H9 (cell line): ENCODE measurements around the gene PTBP3. TPM values are rescaled to one million over a fixed set of nuclear protein-coding genes. Genes with fewer than 3 reads are reported as not detected.
A peak's percentile ranks its signal among the peaks of the same experiment; 100 is the strongest.

Source experiments
- DNase-seq: peaks from one replicate; pipeline ENCODE4 v3.0.0-alpha.2; 2017
- H2AFZ ChIP-seq: one replicate; pipeline ENCODE4 v1.6.1; 2013; ENCODE audit warnings: mild to moderate bottlenecking, low read length, control low read depth, moderate library complexity
- H2AK5ac ChIP-seq: 2 replicates; pipeline ENCODE4 v1.6.1; 2013; ENCODE audit warnings: low read length, control low read depth, mixed read lengths; ENCODE audit not compliant: insufficient read length
- H2BK120ac ChIP-seq: one replicate; pipeline ENCODE4 v1.6.1; 2013; ENCODE audit warnings: low read depth, mild to moderate bottlenecking, low read length, control low read depth, inconsistent platforms; ENCODE audit not compliant: poor library complexity, severe bottlenecking
- H2BK12ac ChIP-seq: 2 replicates; pipeline ENCODE4 v1.6.1; 2013; ENCODE audit warnings: low read length, control low read depth, mixed read lengths, low read depth; ENCODE audit not compliant: insufficient read length
- H2BK15ac ChIP-seq: 2 replicates; pipeline ENCODE4 v1.6.1; 2013; ENCODE audit warnings: low read depth, low read length, control low read depth
- H2BK20ac ChIP-seq: one replicate; pipeline ENCODE4 v1.6.1; 2013; ENCODE audit warnings: low read depth, mild to moderate bottlenecking, low read length, control low read depth, inconsistent platforms; ENCODE audit not compliant: poor library complexity, severe bottlenecking
- H2BK5ac ChIP-seq: 2 replicates; pipeline ENCODE4 v1.6.1; 2013; ENCODE audit warnings: low read length, control low read depth, mixed read lengths; ENCODE audit not compliant: insufficient read length
- H3K14ac ChIP-seq: 2 replicates; pipeline ENCODE4 v1.6.1; 2013; ENCODE audit warnings: low read length, control low read depth; ENCODE audit not compliant: insufficient read depth
- H3K18ac ChIP-seq: 2 replicates; pipeline ENCODE4 v1.6.1; 2013; ENCODE audit warnings: low read depth, mild to moderate bottlenecking, mixed read lengths, low read length, control low read depth; ENCODE audit not compliant: insufficient read length
- H3K23ac ChIP-seq: 2 replicates; pipeline ENCODE4 v1.6.1; 2013; ENCODE audit warnings: low read length, control low read depth, mixed read lengths, low read depth; ENCODE audit not compliant: insufficient read length
- H3K23me2 ChIP-seq: 2 replicates; pipeline ENCODE4 v1.6.1; 2013; ENCODE audit warnings: low read depth, mild to moderate bottlenecking, mixed read lengths, low read length, control low read depth; ENCODE audit not compliant: insufficient read length, poor library complexity, severe bottlenecking
- H3K27ac ChIP-seq: 2 replicates; pipeline ENCODE4 v1.5.1; 2013; ENCODE audit warnings: low read length, control low read depth, mixed read lengths, low read depth; ENCODE audit not compliant: insufficient read length
- H3K27me3 ChIP-seq: 2 replicates; pipeline ENCODE4 v1.6.1; 2013; ENCODE audit warnings: low read length, control low read depth, inconsistent platforms; ENCODE audit not compliant: insufficient read depth
- H3K4ac ChIP-seq: 2 replicates; pipeline ENCODE4 v1.6.1; 2013; ENCODE audit warnings: low read depth, mild to moderate bottlenecking, control low read depth, inconsistent platforms, low read length, moderate library complexity
- H3K4me1 ChIP-seq: 2 replicates; pipeline ENCODE4 v1.6.1; 2013; ENCODE audit warnings: low read length, control low read depth, inconsistent platforms; ENCODE audit not compliant: insufficient read depth
- H3K4me2 ChIP-seq: 2 replicates; pipeline ENCODE4 v1.6.1; 2013; ENCODE audit warnings: low read length, control low read depth, mixed read lengths; ENCODE audit not compliant: insufficient read length, insufficient read depth
- H3K56ac ChIP-seq: 2 replicates; pipeline ENCODE4 v1.6.1; 2013; ENCODE audit warnings: low read depth, mild to moderate bottlenecking, mixed read lengths, low read length, control low read depth; ENCODE audit not compliant: insufficient read length
- H3K79me1 ChIP-seq: 2 replicates; pipeline ENCODE4 v1.6.1; 2013; ENCODE audit warnings: low read depth, mild to moderate bottlenecking, moderate library complexity, low read length, control low read depth, inconsistent platforms; ENCODE audit not compliant: insufficient read depth, poor library complexity, severe bottlenecking
- H3K79me2 ChIP-seq: 2 replicates; pipeline ENCODE4 v1.6.1; 2013; ENCODE audit warnings: low read length, control low read depth, inconsistent platforms; ENCODE audit not compliant: insufficient read depth
- H3K9ac ChIP-seq: 2 replicates; pipeline ENCODE4 v1.6.1; 2013; ENCODE audit warnings: low read length, control low read depth, mixed read lengths; ENCODE audit not compliant: insufficient read length; ENCODE audit errors: extremely low read depth
- H3K9me3 ChIP-seq: one replicate; pipeline ENCODE4 v1.6.1; 2013; ENCODE audit warnings: low read depth, low read length, inconsistent platforms; ENCODE audit not compliant: control insufficient read depth
- H3T11ph ChIP-seq: one replicate; pipeline ENCODE4 v1.6.1; 2013; ENCODE audit warnings: mild to moderate bottlenecking, low read length, control low read depth, inconsistent platforms
- H4K20me1 ChIP-seq: one replicate; pipeline ENCODE4 v1.6.1; 2013; ENCODE audit not compliant: control insufficient read depth, insufficient read length, insufficient read depth
- H4K5ac ChIP-seq: 2 replicates; pipeline ENCODE4 v1.6.1; 2013; ENCODE audit warnings: low read depth, mild to moderate bottlenecking, mixed read lengths, low read length, control low read depth; ENCODE audit not compliant: insufficient read length
- H4K8ac ChIP-seq: replicated peaks from 2 replicates; pipeline ENCODE4 v1.6.1; 2013; ENCODE audit warnings: low read length, control low read depth, mixed read lengths, low read depth; ENCODE audit not compliant: insufficient read length
- H4K91ac ChIP-seq: 2 replicates; pipeline ENCODE4 v1.6.1; 2013; ENCODE audit warnings: low read depth, mild to moderate bottlenecking, moderate library complexity, mixed read lengths, low read length, control low read depth; ENCODE audit not compliant: insufficient read length
- H3K27ac Mint-ChIP-seq, 3 experiments: 2 replicates in 2 of 3; 3 replicates in 1 of 3; pipeline ENCODE4 v1.8.0; 2020 to 2021; ENCODE audit warnings: mixed read lengths in 3 of 3, mild to moderate bottlenecking in 1 of 3, moderate library complexity in 1 of 3
- H3K27me3 Mint-ChIP-seq: 2 replicates; pipeline ENCODE4 v1.8.0; 2021; ENCODE audit warnings: low read depth, mild to moderate bottlenecking, moderate library complexity, mixed read lengths
- H3K36me3 Mint-ChIP-seq, 3 experiments: 2 replicates in 2 of 3; 3 replicates in 1 of 3; pipeline ENCODE4 v1.8.0; 2020 to 2021; ENCODE audit warnings: low read depth in 3 of 3, mixed read lengths in 3 of 3; ENCODE audit not compliant: insufficient read depth in 1 of 3
- H3K4me1 Mint-ChIP-seq, 2 experiments: 2 replicates each; pipeline ENCODE4 v1.8.0; 2020; ENCODE audit warnings: mixed read lengths in 2 of 2
- H3K4me3 Mint-ChIP-seq, 2 experiments: 2 replicates in 1 of 2; 3 replicates in 1 of 2; pipeline ENCODE4 v1.8.0; 2020 to 2021; ENCODE audit warnings: mild to moderate bottlenecking in 2 of 2, mixed read lengths in 2 of 2, moderate library complexity in 1 of 2
- H3K9me3 Mint-ChIP-seq, 2 experiments: 2 replicates in 1 of 2; 3 replicates in 1 of 2; pipeline ENCODE4 v1.8.0; 2020; ENCODE audit warnings: mild to moderate bottlenecking in 2 of 2, mixed read lengths in 2 of 2, moderate library complexity in 1 of 2
- CTCF ChIP-seq: fragments of 200-600 bp; sonication (generic); conservative IDR thresholded peaks from 3 replicates; pipeline ENCODE4 v1.8.0; 2021; ENCODE audit warnings: antibody characterized with exemption, mild to moderate bottlenecking
- WGBS: extraction: QIAGEN DNeasy Blood & Tissue Kit; methylation state at CpG from one replicate; pipeline ENCODE4 v1.1.7; 2013; ENCODE audit warnings: missing lambda C conversion rate, low lambda C conversion rate, mixed read lengths; ENCODE audit not compliant: insufficient read length; ENCODE audit errors: extremely low coverage; 5-methylcytosine and 5-hydroxymethylcytosine counted together
- total RNA-seq: library from RNA; stranded (reverse); gene quantifications from 2 replicates; pipeline ENCODE4 v1.2.1, GENCODE V29; 2021

PTBP3 gene
- total RNA-seq, 1 experiment from 2014 or later = 89.5 TPM

- H3K23me2 ChIP-seq = no peaks in the 10 kb centered on the region
- no peak overlapping the region for H3K4ac ChIP-seq
- H3K14ac ChIP-seq = no peak overlapping the region
- H3K36me3 Mint-ChIP-seq = peaks cover 3 to 9% (median 4%) of the 10 kb centered on the region in 3 experiments; a peak in 4 of 7 replicates
- no peak overlapping the region for H2BK5ac ChIP-seq
- no peaks in the 10 kb centered on the region for H3K9me3 Mint-ChIP-seq
- no peak overlapping the region for H3K27ac ChIP-seq
- H3K9ac ChIP-seq = no peak overlapping the region
- no peak overlapping the region for H3K56ac ChIP-seq
- no peaks in the 10 kb centered on the region for H4K20me1 ChIP-seq
- H3K4me3 Mint-ChIP-seq = no peak overlapping the region
- H3K18ac ChIP-seq = no peak overlapping the region
- no peak overlapping the region for H2AFZ ChIP-seq
- peak overlapping the region; percentile 40 to 96 (median 69); a peak in 2 of 7 replicates for H3K27ac Mint-ChIP-seq
- no peaks in the 10 kb centered on the region; the same call in 1 of the 2 replicates for H3K27me3 Mint-ChIP-seq
- no peak overlapping the region for H4K5ac ChIP-seq
- no peak overlapping the region for H3T11ph ChIP-seq
- no peaks in the 10 kb centered on the region for H3K9me3 ChIP-seq
- H3K4me2 ChIP-seq = no peak overlapping the region
- no peak overlapping the region for H2BK12ac ChIP-seq
- no peak overlapping the region for H2BK120ac ChIP-seq
- no peak for DNase-seq
- H3K23ac ChIP-seq = no peak overlapping the region
- H4K8ac ChIP-seq = no peak overlapping the region
- peaks cover 33 to 46% of the 10 kb centered on the region in 2 experiments for H3K4me1 Mint-ChIP-seq
- no peaks in the 10 kb centered on the region for H3K27me3 ChIP-seq
- no peak overlapping the region for H2BK15ac ChIP-seq
- no peak overlapping the region for H2BK20ac ChIP-seq
- H2AK5ac ChIP-seq = no peak overlapping the region
- WGBS = no CpG with 5 or more reads among the region's 11 CpGs
- peaks cover 10% of the 10 kb centered on the region for H3K79me1 ChIP-seq
- H3K4me1 ChIP-seq = no peaks in the 10 kb centered on the region
- no peak for TF ChIP-seq CTCF
- H3K79me2 ChIP-seq = peaks cover 19% of the 10 kb centered on the region; the same call in 1 of the 2 replicates
- H4K91ac ChIP-seq = no peak overlapping the region
Observed at GRCh38 chr9:112316258-112316943, 17.0 kb downstream of the PTBP3 start.
